Liver (tissue), 9 donors: Measurements from ENCODE around the gene SPART. TPM values are rescaled to one million over a fixed set of nuclear protein-coding genes. Genes with fewer than 3 reads are reported as not detected.
"Not testable (repeated sequence)": the region's sequence is repeated elsewhere in the genome, so short reads cannot be mapped to it uniquely, and the experiment has no call there.

ENCODE experiments used
- DNase-seq: peaks from one replicate; pipeline ENCODE4 v3.0.0-alpha.2; 2017; ENCODE audit warnings: low spot score
- H3K27ac ChIP-seq, 2 donors: one replicate each; pipeline ENCODE4 v1.7.0; 2013; ENCODE audit warnings: inconsistent platforms in 2 of 2, low read length in 2 of 2, control low read depth in 1 of 2, low read depth in 1 of 2, mild to moderate bottlenecking in 1 of 2
- H3K27me3 ChIP-seq, 4 donors: one replicate each; pipeline versions ENCODE4 v1.6.1 to v1.7.0; 2013; ENCODE audit warnings: low read length in 3 of 4, inconsistent platforms in 1 of 4, mild to moderate bottlenecking in 1 of 4, moderate library complexity in 1 of 4; ENCODE audit not compliant: control insufficient read depth in 4 of 4, insufficient read depth in 4 of 4
- H3K36me3 ChIP-seq, 4 donors: one replicate each; pipeline versions ENCODE4 v1.6.1 to v1.7.0; 2013; ENCODE audit warnings: low read length in 3 of 4, mild to moderate bottlenecking in 3 of 4, low read depth in 1 of 4, moderate library complexity in 1 of 4; ENCODE audit not compliant: control insufficient read depth in 4 of 4, insufficient read depth in 3 of 4
- H3K4me1 ChIP-seq, 4 donors: one replicate each; pipeline versions ENCODE4 v1.6.1 to v1.7.0; 2013; ENCODE audit warnings: low read length in 3 of 4, mild to moderate bottlenecking in 3 of 4, moderate library complexity in 1 of 4; ENCODE audit not compliant: control insufficient read depth in 4 of 4, insufficient read depth in 4 of 4
- H3K4me3 ChIP-seq, 3 donors: one replicate each; pipeline versions ENCODE4 v1.6.1 to v1.7.0; 2013; ENCODE audit warnings: low read length in 3 of 3, control low read depth in 1 of 3, low read depth in 1 of 3, mild to moderate bottlenecking in 1 of 3
- H3K9ac ChIP-seq, 2 donors: one replicate each; pipeline ENCODE4 v1.7.0; 2013; ENCODE audit warnings: low read length in 2 of 2, mild to moderate bottlenecking in 2 of 2, moderate library complexity in 2 of 2, control low read depth in 1 of 2, low read depth in 1 of 2
- H3K9me3 ChIP-seq, 4 donors: one replicate each; pipeline versions ENCODE4 v1.6.1 to v1.7.0; 2013; ENCODE audit warnings: low read length in 3 of 4; ENCODE audit not compliant: control insufficient read depth in 4 of 4
- CTCF ChIP-seq: fragments of 150-350 bp; IDR thresholded peaks from 2 replicates; pipeline ENCODE4 v1.5.1; 2017; ENCODE audit warnings: improper control_type of control experiment, low read depth, low read length; ENCODE audit not compliant: missing input control
- FOXA1 ChIP-seq: IDR thresholded peaks from 2 replicates; pipeline ENCODE4 v1.6.1; 2016; ENCODE audit warnings: antibody characterized with exemption
- FOXA2 ChIP-seq: IDR thresholded peaks from 2 replicates; pipeline ENCODE4 v1.6.1; 2016; ENCODE audit warnings: antibody characterized with exemption
- HNF4A ChIP-seq, 2 donors: conservative IDR thresholded peaks; 2 replicates each; pipeline ENCODE4 v1.6.1; 2016; ENCODE audit warnings: antibody characterized with exemption in 2 of 2, mild to moderate bottlenecking in 2 of 2
- HNF4G ChIP-seq: IDR thresholded peaks from 2 replicates; pipeline ENCODE4 v1.6.1; 2016; ENCODE audit warnings: antibody characterized with exemption
- JUND ChIP-seq, 2 donors: IDR thresholded peaks; 2 replicates each; pipeline ENCODE4 v1.6.1; 2016; ENCODE audit warnings: antibody characterized with exemption in 2 of 2
- MAX ChIP-seq: IDR thresholded peaks from 2 replicates; pipeline ENCODE4 v1.6.1; 2016; ENCODE audit warnings: antibody characterized with exemption
- RAD21 ChIP-seq, 2 donors: IDR thresholded peaks; 2 replicates each; pipeline ENCODE4 v1.6.1; 2016; ENCODE audit warnings: antibody characterized with exemption in 2 of 2, mild to moderate bottlenecking in 2 of 2
- REST ChIP-seq: IDR thresholded peaks from 2 replicates; pipeline ENCODE4 v1.6.1; 2016; ENCODE audit warnings: antibody characterized with exemption, mild to moderate bottlenecking
- RXRA ChIP-seq, 2 donors: IDR thresholded peaks; 2 replicates each; pipeline ENCODE4 v1.6.1; 2017 to 2018; ENCODE audit warnings: antibody characterized with exemption in 2 of 2, mild to moderate bottlenecking in 1 of 2
- SP1 ChIP-seq: IDR thresholded peaks from 2 replicates; pipeline ENCODE4 v1.6.1; 2018; ENCODE audit warnings: antibody characterized with exemption, mild to moderate bottlenecking
- YY1 ChIP-seq: IDR thresholded peaks from 2 replicates; pipeline ENCODE4 v1.6.1; 2016; ENCODE audit warnings: antibody characterized with exemption, mild to moderate bottlenecking
- WGBS: extraction: QIAGEN DNeasy Blood & Tissue Kit; methylation state at CpG from one replicate; pipeline ENCODE4 v1.1.7; 2013; 5-methylcytosine and 5-hydroxymethylcytosine counted together
- polyA plus RNA-seq, 2 donors: library from polyadenylated mRNA; stranded (reverse) in 1 of 2; unstranded in 1 of 2; fragments of 200-250 nt in 1 of 2; fragments of >200 nt in 1 of 2; fragmentation: Nextera tagmentation in 1 of 2; extraction: Ambion mirVana in 1 of 2; gene quantifications; one replicate each; pipeline versions ENCODE4 v1.2.1 to v1.2.3, GENCODE V29; 2013 to 2015
- total RNA-seq, 2 donors: library from RNA; depleted of rRNA; stranded (reverse); fragments of >200 nt; gene quantifications; one replicate each; pipeline ENCODE4 v1.2.3, GENCODE V29; 2014
- donor health status: healthy.
- donor health status: healthy.
- donor health status: healthy.
- donor health status: healthy.
- donor health status: healthy.

Gene SPART
- total and polyA plus RNA-seq, 4 donors: 6.9 to 15.3 (median 11.0) TPM

DNA sequence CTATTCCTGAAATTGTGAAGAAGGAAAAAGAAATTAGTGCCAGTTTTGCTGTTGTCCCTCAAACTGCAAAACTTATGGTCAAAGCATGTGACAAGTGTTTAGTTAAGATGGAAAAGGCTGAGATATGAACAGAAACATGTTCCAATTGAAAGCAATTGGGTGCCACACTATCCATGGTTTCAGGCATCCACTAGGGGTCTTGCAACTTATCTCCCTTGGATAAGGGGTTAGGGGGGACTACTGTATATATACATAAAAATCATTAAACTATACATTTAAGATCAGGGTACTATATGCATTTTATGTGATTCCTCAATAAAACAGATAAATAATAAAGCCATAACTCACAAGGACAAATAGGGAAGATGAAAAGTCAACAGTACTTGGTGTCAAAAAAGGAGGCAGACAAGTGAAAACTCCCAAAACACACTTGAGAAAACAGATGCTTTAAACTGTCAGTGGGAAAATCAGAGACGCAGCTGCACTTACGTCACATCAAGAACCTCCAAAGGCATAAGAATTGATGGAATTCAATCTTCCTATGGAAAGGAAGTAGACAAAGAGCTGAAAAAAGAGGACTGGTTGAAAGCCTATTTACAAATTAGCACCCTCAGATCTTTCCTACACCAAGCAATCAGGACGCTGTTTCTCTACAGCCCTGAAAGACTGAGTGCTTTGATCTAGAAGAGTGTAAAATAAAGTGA, 8.1 kb downstream of the SPART start:
- Histone ChIP-seq H3K4me1 (peaks cover 0 to 3% (median 3%) of the 10 kb centered on the region in 4 donors), H3K9me3 (no peaks in the 10 kb centered on the region), H3K36me3 (peaks cover 0 to 3% (median 2%) of the 10 kb centered on the region in 4 donors), H3K4me3 (no peak overlapping the region), H3K27me3 (no peaks in the 10 kb centered on the region), H3K9ac (no peak overlapping the region), H3K27ac (no peak overlapping the region)
- no peak for DNase-seq
- WGBS: 83% methylated on average over 3 of the region's 3 CpGs
- TF ChIP-seq HNF4A (conservative IDR thresholded peaks at IDR 0.05) (no peak), RAD21 (IDR thresholded peaks at IDR 0.05) (no peak), REST (no peak), CTCF (no peak), FOXA2 (no peak), YY1 (no peak), HNF4G (no peak), JUND (IDR thresholded peaks at IDR 0.05) (no peak), RXRA (IDR thresholded peaks at IDR 0.05) (no peak), MAX (no peak), SP1 (no peak)

- H3K36me3 ChIP-seq: peaks cover 2 to 15% (median 9%) of the 10 kb centered on the region in 4 donors
- no peaks in the 10 kb centered on the region for H3K9me3 ChIP-seq
- H3K27me3 ChIP-seq: no peaks in the 10 kb centered on the region
- H3K4me3 ChIP-seq: no peak overlapping the region
- H3K27ac ChIP-seq: no peak overlapping the region
- TF ChIP-seq JUND (IDR thresholded peaks at IDR 0.05) (peak in 1 of 2 donors; percentile 16), FOXA1 (no peak)
- no peak overlapping the region for H3K9ac ChIP-seq
- no peaks in the 10 kb centered on the region for H3K4me1 ChIP-seq
- no peak for DNase-seq
Measured at GRCh38 chr13:36332986-36333385, 13.2 kb downstream of the SPART start.

DNA sequence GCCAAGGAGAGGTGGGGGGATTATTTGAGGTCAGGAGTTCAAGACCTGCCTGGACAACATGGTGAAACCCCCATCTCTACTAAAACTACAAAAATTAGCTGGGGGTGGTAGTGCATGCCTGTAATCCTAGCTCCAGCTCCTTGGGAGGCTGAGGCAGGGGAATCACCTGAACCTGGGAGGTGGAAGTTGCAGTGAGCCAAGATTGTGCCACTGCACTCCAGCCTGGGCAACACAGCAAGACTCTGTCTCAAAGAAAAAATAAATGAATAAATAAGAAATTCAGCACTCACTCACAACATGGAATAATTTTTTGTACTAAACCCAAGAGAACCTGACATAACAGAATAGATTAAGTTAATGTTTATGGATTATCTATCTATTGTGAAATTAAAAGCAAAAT, 13.9 kb downstream of the SPART start:
- not testable (repeated sequence) for H3K4me3 ChIP-seq, H3K27ac ChIP-seq

More for the DNA sequence above, 13.9 kb downstream of the SPART start:
- not testable (repeated sequence) for H3K4me1 ChIP-seq, H3K27me3 ChIP-seq, DNase-seq, H3K9ac ChIP-seq, H3K9me3 ChIP-seq
- H3K36me3 ChIP-seq: peaks cover 4 to 15% (median 9%) of the 10 kb centered on the region in 4 donors
